ENCODE results near the gene NUP188. TPM values are rescaled to one million over a fixed set of nuclear protein-coding genes. Genes with fewer than 3 reads are reported as not detected.

Gene NUP188
- total RNA-seq: 30.1 and 40.9 TPM in 2 replicates

GRCh38 chr9:128947527-128948301, at the start of gene NUP188, which contains the start of gene DOLK:
NUP188 (plus strand) TSS chr9:128947699; CDS start chr9:128947720, 21 bp downstream.
DOLK (minus strand) TSS chr9:128947603; CDS start chr9:128947303, 300 bp downstream.

GRCh38 chr9:128920381-128921058, 27.0 kb upstream of the NUP188 start, which contains the start of gene PHYHD1:
PHYHD1 (plus strand) TSS chr9:128920982; CDS start chr9:128922324, 1,342 bp downstream.

GRCh38 chr9:129028192-129028966, 80.9 kb downstream of the NUP188 start, which contains the start of gene SH3GLB2:
SH3GLB2 (minus strand) TSS chr9:129028331; CDS start chr9:129028154, 177 bp downstream.

GRCh38 chr9:129036241-129036922, 88.9 kb downstream of the NUP188 start, which contains the start of gene MIGA2:
MIGA2 (plus strand) TSS chr9:129036626; CDS start chr9:129040595, 3,969 bp downstream.

Other genes with a start within 250 kb of the NUP188 start
- gene PKN3, start 245.2 kb upstream of the NUP188 start, total RNA-seq: 3.0 and 4.8 TPM in 2 replicates
- gene ZDHHC12, start 223.6 kb upstream of the NUP188 start, total RNA-seq: 54.7 and 68.9 TPM in 2 replicates
- gene ZER1, start 175.8 kb upstream of the NUP188 start, total RNA-seq: 20.2 and 56.1 TPM in 2 replicates
- gene TBC1D13, start 160.4 kb upstream of the NUP188 start, total RNA-seq: 9.7 and 20.6 TPM in 2 replicates
- 16.2 and 31.7 TPM in 2 replicates for gene ENDOG, start 129.2 kb upstream of the NUP188 start, total RNA-seq
- 11.1 and 24.4 TPM in 2 replicates for gene SPOUT1, start 117.9 kb upstream of the NUP188 start, total RNA-seq
- 9.3 and 15.1 TPM in 2 replicates for gene KYAT1, start 65.7 kb upstream of the NUP188 start, total RNA-seq
- 37.4 and 53.9 TPM in 2 replicates for gene LRRC8A, start 65.6 kb upstream of the NUP188 start, total RNA-seq
- gene PHYHD1, start 26.7 kb upstream of the NUP188 start, total RNA-seq: 11.9 and 16.9 TPM in 2 replicates
- gene DOLK, start 96 bp upstream of the NUP188 start, total RNA-seq: 28.2 and 30.3 TPM in 2 replicates
- 25.4 and 38.4 TPM in 2 replicates for gene SH3GLB2, start 80.6 kb downstream of the NUP188 start, total RNA-seq
- gene MIGA2, start 88.9 kb downstream of the NUP188 start, total RNA-seq: 11.1 and 23.6 TPM in 2 replicates
- 15.9 and 17.0 TPM in 2 replicates for gene DOLPP1, start 133.4 kb downstream of the NUP188 start, total RNA-seq
- 29.6 and 45.8 TPM in 2 replicates for gene CRAT, start 163.1 kb downstream of the NUP188 start, total RNA-seq
- 135 and 153 TPM in 2 replicates for gene PTPA, start 163.7 kb downstream of the NUP188 start, total RNA-seq
- 54.2 and 109 TPM in 2 replicates for gene IER5L, start 230.6 kb downstream of the NUP188 start, total RNA-seq